CD8-positive, alpha-beta memory T cell (primary cell): ENCODE measurements around the gene NCK2. TPM values are rescaled to one million over a fixed set of nuclear protein-coding genes. Genes with fewer than 3 reads are reported as not detected.

Source experiments
- CTCF ChIA-PET: fragments of 350-600 bp; sonication (Branson Sonifier 250); formaldehyde crosslinking; loops from one replicate; lab custom pipeline; 2021; ENCODE audit warnings: antibody characterized with exemption; lab: Charles Lee
- POLR2A ChIA-PET: fragments of 350-600 bp; sonication (Branson Sonifier 250); formaldehyde crosslinking; loops from one replicate; lab custom pipeline; 2021; ENCODE audit warnings: antibody characterized with exemption; lab: Charles Lee
- DNase-seq, 5 donors: peaks; one replicate each; pipeline versions ENCODE4 v3.0.0 to v3.0.0-alpha.2; 2020 to 2022; ENCODE audit warnings: mixed read lengths in 1 of 5
- H3K27ac ChIP-seq: one replicate; pipeline ENCODE4 v1.7.0; 2013; ENCODE audit warnings: low read depth, mild to moderate bottlenecking, low read length, moderate library complexity
- H3K27me3 ChIP-seq: 2 replicates; pipeline ENCODE4 v1.7.0; 2013; ENCODE audit warnings: low read length, mild to moderate bottlenecking; ENCODE audit not compliant: insufficient read depth, poor library complexity, severe bottlenecking
- H3K36me3 ChIP-seq: 2 replicates; pipeline ENCODE4 v1.7.0; 2013; ENCODE audit warnings: mild to moderate bottlenecking, low read length, moderate library complexity; ENCODE audit not compliant: insufficient read depth
- H3K4me1 ChIP-seq: 2 replicates; pipeline ENCODE4 v1.7.0; 2013; ENCODE audit warnings: mild to moderate bottlenecking, low read length, moderate library complexity; ENCODE audit not compliant: insufficient read depth
- H3K4me3 ChIP-seq: 2 replicates; pipeline ENCODE4 v1.7.0; 2013; ENCODE audit warnings: mild to moderate bottlenecking, low read length
- H3K9me3 ChIP-seq: 2 replicates; pipeline ENCODE4 v1.7.0; 2013; ENCODE audit warnings: mild to moderate bottlenecking, low read length
- H3K27ac Mint-ChIP-seq, 8 donors: one replicate each; pipeline ENCODE4 v1.8.0; 2020 to 2021; ENCODE audit warnings: mixed read lengths in 8 of 8, mild to moderate bottlenecking in 6 of 8, inconsistent platforms in 3 of 8, moderate library complexity in 3 of 8
- H3K27me3 Mint-ChIP-seq, 2 donors: one replicate each; pipeline ENCODE4 v1.8.0; 2020 to 2021; ENCODE audit warnings: mixed read lengths in 2 of 2, mild to moderate bottlenecking in 1 of 2, moderate library complexity in 1 of 2
- H3K36me3 Mint-ChIP-seq, 3 donors: one replicate each; pipeline ENCODE4 v1.8.0; 2020 to 2021; ENCODE audit warnings: mixed read lengths in 3 of 3, inconsistent platforms in 1 of 3, mild to moderate bottlenecking in 1 of 3
- H3K4me1 Mint-ChIP-seq, 3 donors: one replicate each; pipeline ENCODE4 v1.8.0; 2020 to 2021; ENCODE audit warnings: mixed read lengths in 3 of 3, inconsistent platforms in 1 of 3, mild to moderate bottlenecking in 1 of 3
- H3K4me3 Mint-ChIP-seq, 7 donors: one replicate each; pipeline ENCODE4 v1.8.0; 2020 to 2021; ENCODE audit warnings: mixed read lengths in 7 of 7, mild to moderate bottlenecking in 6 of 7, moderate library complexity in 4 of 7, inconsistent platforms in 2 of 7
- H3K9me3 Mint-ChIP-seq, 5 donors: one replicate each; pipeline ENCODE4 v1.8.0; 2020 to 2022; ENCODE audit warnings: mixed read lengths in 5 of 5, mild to moderate bottlenecking in 3 of 5, moderate library complexity in 2 of 5, inconsistent platforms in 1 of 5
- polyA plus RNA-seq: library from polyadenylated mRNA; unstranded; fragments of 300-500 nt; fragmentation: Illumina TruSeq; gene quantifications from one replicate; pipeline ENCODE4 v1.2.3, GENCODE V29; 2021
- total RNA-seq, 2 experiments: library from RNA; stranded (reverse); gene quantifications; one replicate each; pipeline ENCODE4 v1.2.3, GENCODE V29; 2021

Gene NCK2
- total and polyA plus RNA-seq, 3 experiments from 2014 or later = 72.4 to 77.9 (median 76.1) TPM

DNA sequence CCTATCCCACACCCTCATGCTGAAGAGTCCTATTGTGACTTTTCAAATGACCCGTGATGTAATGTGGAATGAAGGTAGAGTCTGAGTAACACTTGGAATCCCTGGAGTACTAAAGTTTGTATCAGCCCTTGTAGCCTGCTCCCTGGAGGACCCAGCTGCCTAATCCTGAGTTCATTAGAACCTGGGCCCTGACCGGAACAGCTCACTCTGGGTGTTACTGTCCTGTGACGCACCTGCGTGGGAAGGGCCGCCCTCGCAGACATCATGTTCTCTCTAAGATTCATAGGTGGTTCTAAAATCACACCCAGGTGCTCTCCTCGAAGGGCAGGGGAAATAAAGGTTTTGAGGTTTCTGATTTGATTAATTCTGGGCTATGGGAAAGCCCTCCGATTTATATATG, 62.3 kb downstream of the NCK2 start:
- peaks cover 5 to 19% (median 12%) of the 10 kb centered on the region in 3 donors for H3K36me3 Mint-ChIP-seq
- H3K27me3 Mint-ChIP-seq = no peaks in the 10 kb centered on the region
- H3K36me3 ChIP-seq = no peaks in the 10 kb centered on the region
- no peaks in the 10 kb centered on the region for H3K27me3 ChIP-seq
- no peak overlapping the region for H3K4me3 ChIP-seq
- ChIA-PET CTCF (no interaction called here), POLR2A (no interaction called here)
- H3K4me1 Mint-ChIP-seq = peaks cover 90 to 98% (median 96%) of the 10 kb centered on the region in 3 donors
- no peak for DNase-seq
- no peaks in the 10 kb centered on the region for H3K9me3 Mint-ChIP-seq
- peak overlapping the region; percentile 5 to 76 (median 44) for H3K4me3 Mint-ChIP-seq
- H3K27ac Mint-ChIP-seq = peak overlapping the region; percentile 55 to 92 (median 86)
- peaks cover 84% of the 10 kb centered on the region for H3K4me1 ChIP-seq
- no peaks in the 10 kb centered on the region for H3K9me3 ChIP-seq
- no peak overlapping the region for H3K27ac ChIP-seq

GRCh38 chr2:105808423-105809096, 63.8 kb downstream of the NCK2 start:
- Histone ChIP-seq H3K4me1 (peaks cover 84% of the 10 kb centered on the region), H3K27ac (no peak overlapping the region), H3K36me3 (no peaks in the 10 kb centered on the region), H3K27me3 (no peaks in the 10 kb centered on the region), H3K4me3 (no peak overlapping the region), H3K9me3 (no peaks in the 10 kb centered on the region)
- Mint-ChIP-seq H3K4me3 (peak overlapping the region; percentile 3 to 86 (median 36)), H3K27me3 (no peaks in the 10 kb centered on the region), H3K27ac (peak overlapping the region; percentile 35 to 93 (median 80)), H3K36me3 (peaks cover 0 to 13% (median 4%) of the 10 kb centered on the region in 3 donors), H3K9me3 (no peaks in the 10 kb centered on the region), H3K4me1 (peaks cover 88 to 98% (median 96%) of the 10 kb centered on the region in 3 donors)
- CTCF ChIA-PET = interaction anchor here (1.1 to 1.7 kb wide), 2 partner anchors 20 to 232 kb away, joined by 4 read pairs; no protein-coding TSS in a partner anchor
- no peak for DNase-seq
- POLR2A ChIA-PET = interaction anchor here (0.6 to 1.4 kb wide), 2 partner anchors 10 to 15 kb away, joined by 4 to 7 read pairs; no protein-coding TSS in a partner anchor

GRCh38 chr2:105809097-105809473, 64.4 kb downstream of the NCK2 start:
- H3K9me3 Mint-ChIP-seq = no peaks in the 10 kb centered on the region
- no peak for DNase-seq
- peaks cover 88 to 98% (median 96%) of the 10 kb centered on the region in 3 donors for H3K4me1 Mint-ChIP-seq
- Histone ChIP-seq H3K4me1 (peaks cover 84% of the 10 kb centered on the region), H3K4me3 (peak overlapping the region; percentile 8), H3K27me3 (no peaks in the 10 kb centered on the region), H3K36me3 (no peaks in the 10 kb centered on the region), H3K9me3 (no peaks in the 10 kb centered on the region), H3K27ac (no peak overlapping the region)
- H3K36me3 Mint-ChIP-seq = peaks cover 0 to 17% (median 4%) of the 10 kb centered on the region in 3 donors
- peak overlapping the region; percentile 35 to 93 (median 80) for H3K27ac Mint-ChIP-seq
- H3K4me3 Mint-ChIP-seq = peak overlapping the region; percentile 7 to 86 (median 47)
- POLR2A ChIA-PET = interaction anchor here (1.4 kb wide), 1 partner anchor 10 kb away, joined by 4 read pairs; no protein-coding TSS in a partner anchor
- CTCF ChIA-PET = interaction anchor here (1.7 kb wide), 1 partner anchor 232 kb away, joined by 4 read pairs; no protein-coding TSS in a partner anchor
- no peaks in the 10 kb centered on the region for H3K27me3 Mint-ChIP-seq

DNA sequence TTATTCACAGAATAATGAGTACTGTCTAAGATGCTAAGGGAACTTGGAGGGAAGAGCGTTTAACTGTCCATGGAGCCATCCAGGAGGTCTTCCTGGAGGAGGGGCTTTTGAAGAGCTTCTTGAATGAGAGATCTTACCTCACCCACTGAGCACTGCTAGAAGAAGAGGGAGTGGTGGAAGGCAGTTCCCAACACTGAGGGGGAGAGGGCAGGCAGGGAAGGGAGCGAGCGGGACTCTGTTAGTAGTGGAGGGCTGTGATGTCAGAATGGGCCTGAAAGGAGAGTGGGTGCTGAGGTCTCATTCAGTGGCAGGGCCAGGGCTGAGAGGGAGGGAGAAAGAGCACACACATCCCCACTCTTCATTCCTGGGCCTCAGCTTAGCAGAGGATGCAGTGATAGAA, 65.0 kb downstream of the NCK2 start:
- DNase-seq = no peak
- H3K4me1 Mint-ChIP-seq = peaks cover 87 to 98% (median 96%) of the 10 kb centered on the region in 3 donors
- Histone ChIP-seq H3K4me1 (peaks cover 84% of the 10 kb centered on the region), H3K4me3 (no peak overlapping the region), H3K9me3 (no peaks in the 10 kb centered on the region), H3K27me3 (no peaks in the 10 kb centered on the region), H3K27ac (no peak overlapping the region), H3K36me3 (no peaks in the 10 kb centered on the region)
- H3K4me3 Mint-ChIP-seq = peak overlapping the region in 6 of 7 donors; percentile 9 to 86 (median 48)
- peaks cover 0 to 22% (median 2%) of the 10 kb centered on the region in 3 donors for H3K36me3 Mint-ChIP-seq
- H3K9me3 Mint-ChIP-seq = no peaks in the 10 kb centered on the region
- H3K27ac Mint-ChIP-seq = peak overlapping the region; percentile 35 to 93 (median 80)
- ChIA-PET POLR2A (no interaction called here), CTCF (no interaction called here)
- no peaks in the 10 kb centered on the region for H3K27me3 Mint-ChIP-seq

GRCh38 chr2:105812180-105813044, 67.7 kb downstream of the NCK2 start:
- no peaks in the 10 kb centered on the region for H3K27me3 ChIP-seq
- Mint-ChIP-seq H3K36me3 (peaks cover 0 to 28% (median 11%) of the 10 kb centered on the region in 3 donors), H3K4me3 (peak overlapping the region in 4 of 7 donors; percentile 9 to 46 (median 18)), H3K27ac (peak overlapping the region; percentile 57 to 87 (median 67)), H3K4me1 (peaks cover 87 to 98% (median 97%) of the 10 kb centered on the region in 3 donors), H3K9me3 (no peaks in the 10 kb centered on the region), H3K27me3 (no peaks in the 10 kb centered on the region)
- ChIA-PET CTCF (interaction anchor here (0.8 to 1.6 kb wide), 4 partner anchors 23 to 273 kb away, joined by 3 to 4 read pairs (median 3); no protein-coding TSS in a partner anchor), POLR2A (interaction anchor here (0.7 kb wide), 1 partner anchor 19 kb away, joined by 4 read pairs; no protein-coding TSS in a partner anchor)
- no peak for DNase-seq
- no peaks in the 10 kb centered on the region for H3K9me3 ChIP-seq
- H3K27ac ChIP-seq = no peak overlapping the region
- no peaks in the 10 kb centered on the region for H3K36me3 ChIP-seq
- H3K4me3 ChIP-seq = no peak overlapping the region
- H3K4me1 ChIP-seq = peaks cover 91% of the 10 kb centered on the region

- Histone ChIP-seq H3K4me3 (no peak overlapping the region), H3K27ac (no peak overlapping the region), H3K4me1 (peaks cover 88% of the 10 kb centered on the region), H3K36me3 (no peaks in the 10 kb centered on the region), H3K27me3 (no peaks in the 10 kb centered on the region), H3K9me3 (no peaks in the 10 kb centered on the region)
- ChIA-PET POLR2A (no interaction called here), CTCF (interaction anchor here (0.8 to 1.3 kb wide), 2 partner anchors 24 to 26 kb away, joined by 3 to 4 read pairs; no protein-coding TSS in a partner anchor)
- Mint-ChIP-seq H3K27ac (peak overlapping the region in 7 of 8 donors; percentile 17 to 87 (median 63)), H3K9me3 (no peaks in the 10 kb centered on the region), H3K4me1 (peaks cover 84 to 98% (median 94%) of the 10 kb centered on the region in 3 donors), H3K4me3 (peak overlapping the region in 3 of 7 donors; percentile 12 to 23 (median 13)), H3K27me3 (no peaks in the 10 kb centered on the region), H3K36me3 (peaks cover 0 to 33% (median 12%) of the 10 kb centered on the region in 3 donors)
- DNase-seq = no peak
These were observed 68.3 kb downstream of the NCK2 start for GRCh38 chr2:105813045-105813315.

- H3K27me3 ChIP-seq = no peaks in the 10 kb centered on the region
- H3K4me3 Mint-ChIP-seq = peak overlapping the region in 1 of 7 donors; percentile 13
- no peaks in the 10 kb centered on the region for H3K27me3 Mint-ChIP-seq
- peak overlapping the region in 4 of 8 donors; percentile 17 to 70 (median 62) for H3K27ac Mint-ChIP-seq
- ChIA-PET POLR2A (no interaction called here), CTCF (no interaction called here)
- DNase-seq = no peak
- H3K9me3 ChIP-seq = no peaks in the 10 kb centered on the region
- H3K36me3 ChIP-seq = no peaks in the 10 kb centered on the region
- H3K27ac ChIP-seq = no peak overlapping the region
- H3K4me1 ChIP-seq = peaks cover 85% of the 10 kb centered on the region
- no peak overlapping the region for H3K4me3 ChIP-seq
- peaks cover 0 to 34% (median 12%) of the 10 kb centered on the region in 3 donors for H3K36me3 Mint-ChIP-seq
- peaks cover 80 to 94% (median 90%) of the 10 kb centered on the region in 3 donors for H3K4me1 Mint-ChIP-seq
- H3K9me3 Mint-ChIP-seq = no peaks in the 10 kb centered on the region
These were observed 68.7 kb downstream of the NCK2 start for GRCh38 chr2:105813405-105813804.
